ENCODE data around the gene CHMP1A.

DNA sequence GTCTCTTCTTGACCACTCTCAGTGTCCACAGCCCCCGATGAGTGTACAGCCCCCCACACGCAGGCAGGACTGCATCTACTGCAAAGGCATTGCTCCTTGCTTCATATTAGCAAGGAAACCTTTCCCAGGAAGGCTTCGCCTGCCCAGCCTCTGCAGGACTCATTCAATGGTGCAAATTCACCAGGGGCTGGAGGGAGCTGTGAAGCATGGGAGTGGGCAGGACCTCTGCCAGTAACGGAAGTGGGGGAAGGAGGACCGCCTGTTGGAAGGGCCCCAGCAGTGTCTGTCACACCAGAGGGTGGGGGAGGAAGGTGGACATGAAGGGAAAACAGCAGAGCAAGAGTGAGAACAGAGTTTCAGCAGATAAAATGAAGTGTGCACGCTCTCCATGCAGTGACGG, 2.6 kb upstream of the CHMP1A start:
- TF ChIP-seq, protein P1, sequence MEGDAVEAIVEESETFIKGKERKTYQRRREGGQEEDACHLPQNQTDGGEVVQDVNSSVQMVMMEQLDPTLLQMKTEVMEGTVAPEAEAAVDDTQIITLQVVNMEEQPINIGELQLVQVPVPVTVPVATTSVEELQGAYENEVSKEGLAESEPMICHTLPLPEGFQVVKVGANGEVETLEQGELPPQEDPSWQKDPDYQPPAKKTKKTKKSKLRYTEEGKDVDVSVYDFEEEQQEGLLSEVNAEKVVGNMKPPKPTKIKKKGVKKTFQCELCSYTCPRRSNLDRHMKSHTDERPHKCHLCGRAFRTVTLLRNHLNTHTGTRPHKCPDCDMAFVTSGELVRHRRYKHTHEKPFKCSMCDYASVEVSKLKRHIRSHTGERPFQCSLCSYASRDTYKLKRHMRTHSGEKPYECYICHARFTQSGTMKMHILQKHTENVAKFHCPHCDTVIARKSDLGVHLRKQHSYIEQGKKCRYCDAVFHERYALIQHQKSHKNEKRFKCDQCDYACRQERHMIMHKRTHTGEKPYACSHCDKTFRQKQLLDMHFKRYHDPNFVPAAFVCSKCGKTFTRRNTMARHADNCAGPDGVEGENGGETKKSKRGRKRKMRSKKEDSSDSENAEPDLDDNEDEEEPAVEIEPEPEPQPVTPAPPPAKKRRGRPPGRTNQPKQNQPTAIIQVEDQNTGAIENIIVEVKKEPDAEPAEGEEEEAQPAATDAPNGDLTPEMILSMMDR (IDR thresholded peaks at IDR 0.05; ENCODE audit: low read depth, low read length): no peak
- no peak for TF ChIP-seq EZH2phosphoT487 (IDR thresholded peaks at IDR 0.05; ENCODE audit: low read depth)
